OCI-LY1 (cell line): ENCODE data around the gene LMO2.

Experiments used
- H2AFZ ChIP-seq: fragments of 200-600 bp; sonication (generic), shearing (Covaris generic); 2 replicates; pipeline ENCODE4 v1.6.0; 2014; ENCODE audit warnings: antibody characterized with exemption, mild to moderate bottlenecking, low read length
- H3F3A ChIP-seq: fragments of 200-600 bp; sonication (generic), shearing (Covaris generic); 2 replicates; pipeline ENCODE4 v1.6.0; 2014; ENCODE audit warnings: mild to moderate bottlenecking, antibody characterized with exemption, low read length, moderate library complexity; ENCODE audit not compliant: insufficient read depth
- H3K27ac ChIP-seq: fragments of 200-600 bp; sonication (generic); 2 replicates; pipeline ENCODE4 v1.5.1; 2014; ENCODE audit warnings: low read length, mixed run types, mild to moderate bottlenecking, low read depth; ENCODE audit not compliant: poor library complexity, severe bottlenecking
- H3K27me3 ChIP-seq: fragments of 200-600 bp; sonication (generic); 2 replicates; pipeline ENCODE4 v1.6.0; 2014; ENCODE audit warnings: antibody characterized with exemption, mild to moderate bottlenecking, low read length, moderate library complexity; ENCODE audit not compliant: insufficient read depth
- H3K36me3 ChIP-seq: fragments of 200-600 bp; sonication (generic); 2 replicates; pipeline ENCODE4 v1.6.1; 2014; ENCODE audit warnings: mild to moderate bottlenecking, antibody characterized with exemption, low read length, moderate library complexity, mixed read lengths; ENCODE audit not compliant: insufficient read depth
- H3K4me1 ChIP-seq: fragments of 200-600 bp; sonication (generic); 2 replicates; pipeline ENCODE4 v1.5.1; 2014; ENCODE audit warnings: mild to moderate bottlenecking, low read length, moderate library complexity; ENCODE audit not compliant: insufficient read depth, severe bottlenecking
- H3K4me2 ChIP-seq: fragments of 200-600 bp; sonication (generic), shearing (Covaris generic); 2 replicates; pipeline ENCODE4 v1.6.1; 2014; ENCODE audit warnings: low read length
- H3K4me3 ChIP-seq: fragments of 200-600 bp; sonication (generic); 2 replicates; pipeline ENCODE4 v1.5.1; 2014; ENCODE audit warnings: low read length, low read depth, mild to moderate bottlenecking, mixed read lengths; ENCODE audit not compliant: poor library complexity, severe bottlenecking
- H3K79me2 ChIP-seq: fragments of 200-600 bp; shearing (Covaris generic); 2 replicates; pipeline ENCODE4 v1.6.1; 2016; ENCODE audit warnings: mixed run types, low read length, mixed read lengths; ENCODE audit not compliant: insufficient read depth
- H3K9ac ChIP-seq: fragments of 200-600 bp; sonication (generic), shearing (Covaris generic); 2 replicates; pipeline ENCODE4 v1.6.1; 2014; ENCODE audit warnings: mild to moderate bottlenecking, low read length, mixed read lengths
- H3K9me2 ChIP-seq: fragments of 200-600 bp; sonication (generic), shearing (Covaris generic); 2 replicates; pipeline ENCODE4 v1.6.1; 2014; ENCODE audit warnings: low read depth, mild to moderate bottlenecking, low read length, mixed read lengths
- H3K9me3 ChIP-seq: fragments of 200-600 bp; shearing (Covaris generic); 2 replicates; pipeline ENCODE4 v1.6.1; 2014; ENCODE audit warnings: low read length, mixed read lengths
- H4K20me1 ChIP-seq: fragments of 200-600 bp; sonication (generic), shearing (Covaris generic); 2 replicates; pipeline ENCODE4 v1.6.0; 2016; ENCODE audit warnings: mild to moderate bottlenecking, low read length; ENCODE audit not compliant: insufficient read depth
- EZH2 ChIP-seq: fragments of 200-600 bp; sonication (generic), shearing (Covaris generic); IDR thresholded peaks from 2 replicates; pipeline ENCODE4 v1.8.0; 2017; ENCODE audit warnings: borderline replicate concordance, mixed run types, mild to moderate bottlenecking, antibody characterized with exemption, low read length, moderate library complexity, mixed read lengths
- TF ChIP-seq, protein P1 (sequence below): fragments of 200-600 bp; sonication (generic), shearing (Covaris generic); IDR thresholded peaks from 2 replicates; pipeline ENCODE4 v1.5.1; 2017; ENCODE audit warnings: mild to moderate bottlenecking, antibody characterized with exemption, low read length, moderate library complexity, mixed read lengths

Gene LMO2

DNA sequence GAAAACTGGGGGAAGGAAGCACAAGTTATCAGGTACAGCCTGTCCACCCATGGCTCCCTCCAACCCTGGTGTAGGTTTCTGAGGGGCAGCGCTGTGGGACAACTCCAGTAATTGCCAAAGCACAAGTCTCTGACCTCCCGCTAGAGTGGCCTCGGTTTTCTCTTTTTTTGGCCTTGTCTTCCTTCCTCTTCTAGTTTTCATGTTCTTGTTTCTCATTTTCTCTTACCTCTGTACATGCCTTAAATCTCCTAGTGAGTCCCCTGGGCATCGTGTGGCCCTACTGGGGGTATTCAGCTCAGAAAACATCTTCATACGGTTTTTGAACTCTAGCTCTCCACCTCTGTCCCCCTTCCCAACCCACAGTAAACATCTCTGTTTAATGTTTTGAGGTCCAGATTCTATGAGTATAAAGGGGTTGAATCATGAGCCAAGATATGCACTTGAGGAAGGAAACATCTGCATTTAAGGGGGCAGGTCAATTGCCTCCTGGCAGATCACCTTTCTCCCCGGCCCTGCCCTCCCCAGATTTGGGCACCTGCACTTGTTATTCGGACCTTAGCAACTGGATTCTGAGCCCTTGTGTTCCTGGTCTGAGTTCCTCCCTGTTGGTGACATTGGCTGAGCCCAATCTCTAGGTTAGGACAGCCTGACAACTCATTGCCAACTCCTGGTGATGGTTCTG is 8.4 kb upstream of the LMO2 start:
- H3K27me3 ChIP-seq: 0 out of 2 replicates have a peak, but pooled peaks cover 3% of the 10 kb centered on the region
- no peak overlapping the region for H3K9ac ChIP-seq
- H3K79me2 ChIP-seq: no peaks in the 10 kb centered on the region
- no peaks in the 10 kb centered on the region for H3K9me2 ChIP-seq
- H3K9me3 ChIP-seq: no peaks in the 10 kb centered on the region
- no peaks in the 10 kb centered on the region for H3K36me3 ChIP-seq
- H3K4me3 ChIP-seq: no peak overlapping the region
- H3K4me1 ChIP-seq: no peaks in the 10 kb centered on the region
- H4K20me1 ChIP-seq: no peaks in the 10 kb centered on the region
- H3K27ac ChIP-seq: no peak overlapping the region
- no peak overlapping the region for H3K4me2 ChIP-seq
- H3F3A ChIP-seq: no peaks in the 10 kb centered on the region
- no peak for TF ChIP-seq EZH2
- TF ChIP-seq, protein P1, sequence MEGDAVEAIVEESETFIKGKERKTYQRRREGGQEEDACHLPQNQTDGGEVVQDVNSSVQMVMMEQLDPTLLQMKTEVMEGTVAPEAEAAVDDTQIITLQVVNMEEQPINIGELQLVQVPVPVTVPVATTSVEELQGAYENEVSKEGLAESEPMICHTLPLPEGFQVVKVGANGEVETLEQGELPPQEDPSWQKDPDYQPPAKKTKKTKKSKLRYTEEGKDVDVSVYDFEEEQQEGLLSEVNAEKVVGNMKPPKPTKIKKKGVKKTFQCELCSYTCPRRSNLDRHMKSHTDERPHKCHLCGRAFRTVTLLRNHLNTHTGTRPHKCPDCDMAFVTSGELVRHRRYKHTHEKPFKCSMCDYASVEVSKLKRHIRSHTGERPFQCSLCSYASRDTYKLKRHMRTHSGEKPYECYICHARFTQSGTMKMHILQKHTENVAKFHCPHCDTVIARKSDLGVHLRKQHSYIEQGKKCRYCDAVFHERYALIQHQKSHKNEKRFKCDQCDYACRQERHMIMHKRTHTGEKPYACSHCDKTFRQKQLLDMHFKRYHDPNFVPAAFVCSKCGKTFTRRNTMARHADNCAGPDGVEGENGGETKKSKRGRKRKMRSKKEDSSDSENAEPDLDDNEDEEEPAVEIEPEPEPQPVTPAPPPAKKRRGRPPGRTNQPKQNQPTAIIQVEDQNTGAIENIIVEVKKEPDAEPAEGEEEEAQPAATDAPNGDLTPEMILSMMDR: no peak
- H2AFZ ChIP-seq: no peak overlapping the region

DNA sequence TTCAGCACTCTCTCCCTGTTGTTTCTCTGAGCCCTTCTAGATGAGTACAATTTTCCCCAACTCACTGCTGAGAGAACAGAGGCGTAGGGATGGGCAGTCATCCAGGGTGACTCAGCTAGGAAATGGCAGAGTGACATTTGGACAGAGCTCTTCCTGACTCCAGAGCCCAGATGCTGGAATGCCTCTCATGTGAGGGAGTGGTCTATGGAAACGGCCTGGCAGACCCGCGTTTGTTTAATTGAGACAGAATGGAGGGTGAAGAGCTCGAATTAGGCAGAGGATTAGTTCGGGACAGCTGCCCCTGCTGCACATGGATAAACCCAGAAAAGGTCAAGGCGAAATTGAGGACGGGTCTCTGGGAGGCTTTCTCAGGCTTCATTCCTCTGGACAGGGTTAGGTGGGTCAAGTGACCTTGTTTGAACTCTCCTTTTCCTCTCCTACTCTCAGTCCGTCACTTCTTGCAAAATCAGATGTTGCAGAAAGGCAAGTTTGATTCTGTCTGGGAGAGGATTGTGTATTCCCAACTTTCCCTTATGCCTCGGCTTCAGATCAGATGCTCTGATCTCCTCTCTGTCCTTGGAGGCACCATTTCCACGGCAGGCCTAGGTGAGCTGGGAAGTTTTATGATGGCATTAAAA is 7.6 kb upstream of the LMO2 start:
- Histone ChIP-seq H3K9ac (no peak overlapping the region), H3K4me2 (no peak overlapping the region), H3K9me3 (no peaks in the 10 kb centered on the region), H3K4me1 (no peaks in the 10 kb centered on the region), H4K20me1 (no peaks in the 10 kb centered on the region), H2AFZ (no peak overlapping the region), H3K27me3 (0 out of 2 replicates have a peak, but pooled peaks cover 3% of the 10 kb centered on the region), H3K79me2 (no peaks in the 10 kb centered on the region), H3K36me3 (no peaks in the 10 kb centered on the region), H3F3A (no peaks in the 10 kb centered on the region), H3K9me2 (no peaks in the 10 kb centered on the region), H3K4me3 (no peak overlapping the region), H3K27ac (no peak overlapping the region)
- no peak for TF ChIP-seq EZH2
- TF ChIP-seq, protein P1: no peak

DNA sequence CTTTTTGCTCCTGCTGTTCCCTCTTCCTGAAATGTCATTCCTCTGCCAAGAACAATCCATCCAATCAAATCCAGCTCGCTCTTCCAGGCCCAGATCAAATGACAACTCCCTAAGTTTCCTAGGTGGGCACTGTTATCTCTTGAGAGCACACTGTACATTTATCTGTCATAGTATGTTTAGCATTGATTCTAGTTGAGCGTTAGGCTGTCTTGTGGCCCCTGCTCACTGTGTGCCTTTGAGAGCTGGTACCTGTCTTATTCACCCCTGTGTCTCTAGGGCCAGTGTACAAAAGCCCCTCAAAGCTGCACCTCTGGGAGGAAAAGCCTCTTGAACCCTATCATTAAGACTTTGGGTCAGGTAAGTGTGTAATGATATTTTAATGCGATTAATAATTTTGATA is 7.1 kb upstream of the LMO2 start:
- Histone ChIP-seq H3F3A (no peaks in the 10 kb centered on the region), H3K4me1 (no peaks in the 10 kb centered on the region), H3K9me2 (no peaks in the 10 kb centered on the region), H3K27ac (no peak overlapping the region), H3K9ac (no peak overlapping the region), H3K79me2 (no peaks in the 10 kb centered on the region), H3K4me2 (no peak overlapping the region), H3K27me3 (0 out of 2 replicates have a peak, but pooled peaks cover 3% of the 10 kb centered on the region), H4K20me1 (no peaks in the 10 kb centered on the region), H3K4me3 (no peak overlapping the region), H3K36me3 (no peaks in the 10 kb centered on the region), H3K9me3 (no peaks in the 10 kb centered on the region), H2AFZ (no peak overlapping the region)
- TF ChIP-seq, protein P1: no peak
- no peak for TF ChIP-seq EZH2
